H1 (cell line): ENCODE data around the gene CYLD. TPM values are rescaled to one million over a fixed set of nuclear protein-coding genes. Genes with fewer than 3 reads are reported as not detected.

Source experiments
- CTCF ChIA-PET: fragments of 300-600 bp; sonication (Branson Sonifier 250); formaldehyde crosslinking; loops from one replicate; lab custom pipeline; 2021; ENCODE audit not compliant: partially characterized antibody; lab: Charles Lee
- POLR2A ChIA-PET: fragments of 300-600 bp; sonication (Branson Sonifier 250); formaldehyde crosslinking; loops from one replicate; lab custom pipeline; 2021; ENCODE audit warnings: inconsistent platforms; ENCODE audit not compliant: partially characterized antibody; lab: Charles Lee
- DNase-seq, 2 experiments: peaks; one replicate each; pipeline versions ENCODE4 v3.0.0 to v3.0.0-alpha.2; 2010 to 2022; ENCODE audit warnings: low spot score in 2 of 2, low read depth in 1 of 2, mixed read lengths in 1 of 2
- FAIRE-seq: peaks from 2 replicates; lab custom pipeline; 2011; peaks lifted over from hg19 to GRCh38; lab: Jason Lieb, UNC
- H2AFZ ChIP-seq: 2 replicates; pipeline ENCODE4 v1.8.1; 2012; ENCODE audit warnings: low read length, inconsistent platforms
- H2AK5ac ChIP-seq: 2 replicates; pipeline ENCODE4 v1.6.1; 2013; ENCODE audit warnings: low read depth, low read length
- H2BK120ac ChIP-seq: replicated peaks from 2 replicates; pipeline ENCODE3; 2013; ENCODE audit warnings: low read depth, low read length, inconsistent platforms
- H2BK12ac ChIP-seq: 2 replicates; pipeline ENCODE4 v1.6.1; 2013; ENCODE audit warnings: low read depth, low read length
- H2BK15ac ChIP-seq: 2 replicates; pipeline ENCODE4 v1.6.1; 2013; ENCODE audit warnings: low read length
- H2BK20ac ChIP-seq: 2 replicates; pipeline ENCODE4 v1.6.1; 2013; ENCODE audit warnings: low read length
- H2BK5ac ChIP-seq: 2 replicates; pipeline ENCODE4 v1.6.1; 2013; ENCODE audit warnings: low read depth, low read length
- H3K14ac ChIP-seq: 2 replicates; pipeline ENCODE4 v1.6.1; 2013; ENCODE audit warnings: inconsistent platforms; ENCODE audit not compliant: insufficient read length
- H3K18ac ChIP-seq: 2 replicates; pipeline ENCODE4 v1.6.1; 2013; ENCODE audit warnings: low read length; ENCODE audit errors: extremely low read depth
- H3K23ac ChIP-seq: 2 replicates; pipeline ENCODE4 v1.6.1; 2013; ENCODE audit warnings: inconsistent platforms; ENCODE audit not compliant: insufficient read length
- H3K23me2 ChIP-seq: 2 replicates; pipeline ENCODE4 v1.6.1; 2013; ENCODE audit warnings: low read depth, low read length
- H3K27ac ChIP-seq: 2 replicates; pipeline ENCODE4 v1.6.1; 2011; ENCODE audit warnings: low read depth, low read length, inconsistent platforms
- H3K27me3 ChIP-seq, 4 experiments: replicated peaks in 1 of 4; 1 replicate in 1 of 4; 2 replicates in 3 of 4; pipeline versions ENCODE4 v1.6.1 to v1.8.1; 2011 to 2013; ENCODE audit warnings: low read length in 3 of 4, mild to moderate bottlenecking in 3 of 4, inconsistent platforms in 2 of 4, mixed read lengths in 2 of 4, moderate library complexity in 1 of 4; ENCODE audit not compliant: control insufficient read depth in 3 of 4, insufficient read depth in 3 of 4; ENCODE audit errors: extremely low read depth in 1 of 4
- H3K36me3 ChIP-seq, 4 experiments: 2 replicates each; pipeline versions ENCODE4 v1.6.1 to v1.8.1; 2011 to 2013; ENCODE audit warnings: mild to moderate bottlenecking in 4 of 4, low read length in 3 of 4, moderate library complexity in 2 of 4, control low read depth in 1 of 4, inconsistent platforms in 1 of 4; ENCODE audit not compliant: insufficient read depth in 4 of 4, control insufficient read depth in 2 of 4
- H3K4ac ChIP-seq: replicated peaks from 2 replicates; pipeline ENCODE3; 2013; ENCODE audit warnings: low read length, low read depth, mixed read lengths, inconsistent platforms; ENCODE audit not compliant: insufficient read length
- H3K4me1 ChIP-seq, 4 experiments: replicated peaks in 1 of 4; 1 replicate in 1 of 4; 2 replicates in 3 of 4; pipeline versions ENCODE4 v1.6.1 to v1.8.1; 2011 to 2013; ENCODE audit warnings: low read length in 3 of 4, inconsistent platforms in 2 of 4, mixed read lengths in 1 of 4; ENCODE audit not compliant: insufficient read depth in 4 of 4, control insufficient read depth in 3 of 4
- H3K4me2 ChIP-seq, 2 experiments: 2 replicates each; pipeline versions ENCODE4 v1.6.1 to v1.8.1; 2011 to 2013; ENCODE audit warnings: low read depth in 2 of 2, low read length in 2 of 2, control low read depth in 1 of 2, inconsistent platforms in 1 of 2, mild to moderate bottlenecking in 1 of 2; ENCODE audit not compliant: insufficient read depth in 1 of 2
- H3K4me3 ChIP-seq, 4 experiments: fragments of 200-600, 300-600 bp in 1 of 4; sonication (generic), shearing (Covaris generic), sonication (Bioruptor Twin) in 1 of 4; 2 replicates each; pipeline versions ENCODE4 v1.5.1 to v1.8.1; 2011 to 2016; ENCODE audit warnings: low read length in 4 of 4, low read depth in 3 of 4, control low read depth in 2 of 4, inconsistent platforms in 2 of 4, mild to moderate bottlenecking in 2 of 4, mixed read lengths in 1 of 4, moderate library complexity in 1 of 4; ENCODE audit not compliant: insufficient read depth in 2 of 4; ENCODE audit errors: extremely low read depth in 1 of 4
- H3K56ac ChIP-seq: replicated peaks from 2 replicates; pipeline ENCODE3; 2013; ENCODE audit warnings: low read depth, mild to moderate bottlenecking, mixed read lengths, low read length, inconsistent platforms; ENCODE audit not compliant: insufficient read length
- H3K79me1 ChIP-seq: 2 replicates; pipeline ENCODE4 v1.6.1; 2013; ENCODE audit warnings: low read depth, low read length, control low read depth
- H3K79me2 ChIP-seq, 2 experiments: 2 replicates each; pipeline versions ENCODE4 v1.6.1 to v1.8.1; 2012 to 2013; ENCODE audit warnings: low read length in 2 of 2, mild to moderate bottlenecking in 2 of 2, inconsistent platforms in 1 of 2; ENCODE audit not compliant: insufficient read depth in 2 of 2, control insufficient read depth in 1 of 2
- H3K9ac ChIP-seq, 4 experiments: replicated peaks in 1 of 4; 1 replicate in 1 of 4; 2 replicates in 3 of 4; pipeline versions ENCODE4 v1.6.1 to v1.8.1; 2011 to 2013; ENCODE audit warnings: low read depth in 3 of 4, low read length in 3 of 4, control low read depth in 2 of 4, mild to moderate bottlenecking in 2 of 4, moderate library complexity in 2 of 4, inconsistent platforms in 1 of 4; ENCODE audit errors: extremely low read depth in 1 of 4
- H3K9me3 ChIP-seq, 2 experiments: 2 replicates each; pipeline versions ENCODE4 v1.6.1 to v1.8.1; 2012 to 2013; ENCODE audit warnings: mild to moderate bottlenecking in 2 of 2, moderate library complexity in 2 of 2, control low read depth in 1 of 2, inconsistent platforms in 1 of 2, low read depth in 1 of 2, low read length in 1 of 2, mixed read lengths in 1 of 2; ENCODE audit not compliant: insufficient read depth in 2 of 2
- H4K20me1 ChIP-seq, 2 experiments: replicated peaks in 1 of 2; 2 replicates each; pipeline versions ENCODE3 to v1.8.1; 2011 to 2013; ENCODE audit warnings: inconsistent platforms in 2 of 2, low read length in 2 of 2, mild to moderate bottlenecking in 1 of 2; ENCODE audit not compliant: insufficient read depth in 2 of 2, control insufficient read depth in 1 of 2
- H4K5ac ChIP-seq: 2 replicates; pipeline ENCODE4 v1.6.1; 2013; ENCODE audit warnings: low read length, low read depth, mixed read lengths, inconsistent platforms; ENCODE audit not compliant: insufficient read length
- H4K8ac ChIP-seq: 2 replicates; pipeline ENCODE4 v1.8.0; 2013; ENCODE audit warnings: mild to moderate bottlenecking, moderate library complexity, low read length, inconsistent platforms; ENCODE audit not compliant: insufficient read depth; ENCODE audit errors: extremely low read depth
- H4K91ac ChIP-seq: replicated peaks from 2 replicates; pipeline ENCODE3; 2013; ENCODE audit warnings: low read length, mixed read lengths, inconsistent platforms; ENCODE audit not compliant: insufficient read length
- CBX5 ChIP-seq: fragments of 300-800, 300-1000 bp; sonication (generic); IDR thresholded peaks from 2 replicates; pipeline ENCODE4 v1.7.1; 2016; ENCODE audit warnings: antibody characterized with exemption, low read length, low read depth
- E2F6 ChIP-seq: IDR thresholded peaks from 2 replicates; pipeline ENCODE4 v1.6.1; 2012; ENCODE audit warnings: inconsistent platforms
- EZH2 ChIP-seq: fragments of 200-600 bp; sonication (generic); IDR thresholded peaks from 2 replicates; pipeline ENCODE4 v1.7.1; 2012; ENCODE audit warnings: low read depth, mild to moderate bottlenecking, moderate library complexity, low read length, inconsistent platforms; ENCODE audit not compliant: severe bottlenecking
- FOSL1 ChIP-seq: IDR thresholded peaks from 2 replicates; pipeline ENCODE4 v1.6.1; 2011; ENCODE audit warnings: mild to moderate bottlenecking, low read depth, low read length, moderate library complexity; ENCODE audit not compliant: insufficient read depth
- GABPA ChIP-seq: IDR thresholded peaks from 2 replicates; pipeline ENCODE4 v1.6.1; 2011; ENCODE audit warnings: mild to moderate bottlenecking, low read length, moderate library complexity, borderline replicate concordance; ENCODE audit not compliant: insufficient read depth
- JUN ChIP-seq: IDR thresholded peaks from 2 replicates; pipeline ENCODE4 v1.6.1; 2011; ENCODE audit warnings: low read depth, mild to moderate bottlenecking, improper control_type of control experiment, low read length
- MAX ChIP-seq: IDR thresholded peaks from 2 replicates; pipeline ENCODE4 v1.6.1; 2012; ENCODE audit warnings: inconsistent platforms
- NRF1 ChIP-seq: IDR thresholded peaks from 2 replicates; pipeline ENCODE4 v1.6.1; 2011; ENCODE audit warnings: mild to moderate bottlenecking, low read depth, low read length, improper control_type of control experiment
- RAD21 ChIP-seq, 2 experiments: IDR thresholded peaks in 1 of 2; conservative IDR thresholded peaks in 1 of 2; 2 replicates each; pipeline ENCODE4 v1.6.1; 2011; ENCODE audit warnings: low read depth in 2 of 2, low read length in 2 of 2, improper control_type of control experiment in 1 of 2, inconsistent platforms in 1 of 2, mild to moderate bottlenecking in 1 of 2, moderate library complexity in 1 of 2
- RXRA ChIP-seq: IDR thresholded peaks from 2 replicates; pipeline ENCODE4 v1.6.1; 2011; ENCODE audit warnings: low read depth, mild to moderate bottlenecking, low read length, moderate library complexity; ENCODE audit not compliant: insufficient read depth
- SP1 ChIP-seq: IDR thresholded peaks from 2 replicates; pipeline ENCODE4 v1.6.1; 2011; ENCODE audit warnings: low read depth, low read length
- SRF ChIP-seq: IDR thresholded peaks from 2 replicates; pipeline ENCODE4 v1.6.1; 2011; ENCODE audit warnings: mild to moderate bottlenecking, low read depth, low read length, moderate library complexity
- TCF12 ChIP-seq: IDR thresholded peaks from 2 replicates; pipeline ENCODE4 v1.6.1; 2011; ENCODE audit warnings: low read depth, mild to moderate bottlenecking, low read length
- WGBS, 2 experiments: shearing (Covaris generic) in 1 of 2; methylation state at CpG; one replicate each; pipeline versions ENCODE4 v1.1.6 to v1.1.7; 2013 to 2015; ENCODE audit warnings: low lambda C conversion rate in 2 of 2, mixed read lengths in 2 of 2, inconsistent platforms in 1 of 2, low coverage in 1 of 2, missing lambda C conversion rate in 1 of 2; ENCODE audit not compliant: insufficient replicate concordance in 2 of 2, insufficient coverage in 1 of 2, insufficient read length in 1 of 2; ENCODE audit errors: extremely low coverage in 1 of 2, missing lambda C conversion rate in 1 of 2; 5-methylcytosine and 5-hydroxymethylcytosine counted together
- polyA plus RNA-seq, 7 experiments: library from polyadenylated mRNA; depleted of rRNA in 3 of 7; stranded (reverse) in 5 of 7; unstranded in 2 of 7; fragments of >200 nt in 5 of 7; fragments of 200-250 nt in 2 of 7; gene quantifications; 1 replicate in 5 of 7; 2 replicates in 1 of 7; 4 replicates in 1 of 7; pipeline versions ENCODE4 v1.2.1 to v1.2.3, GENCODE V29; 2011 to 2013; ENCODE audit warnings: missing spikeins in 2 of 7, mixed read lengths in 2 of 7
- total RNA-seq: library from RNA; stranded (reverse); fragmentation: NEBNext Ultra II Directional; extraction: Animal tissue kit (Norgen Biotek cat#: 25700); gene quantifications from 2 replicates; pipeline ENCODE4 v1.2.1, GENCODE V29; 2021

The CYLD gene
- total and polyA plus RNA-seq, 2 of the 8 experiments (the other 6 are each of a cell fraction or from before 2014, with no cell fraction given) = 3.7 to 18.8 TPM

- no peak overlapping the region for H3K18ac ChIP-seq
- TF ChIP-seq GABPA (no peak), FOSL1 (no peak), JUN (no peak), SP1 (no peak), RAD21 (IDR thresholded peaks at IDR 0.05 in 1 of 2, conservative IDR thresholded peaks at IDR 0.05 in 1 of 2; ENCODE audit: low read depth in 2 of 2, low read length in 2 of 2) (no peak), RXRA (no peak), EZH2 (no peak), E2F6 (no peak), NRF1 (no peak), TCF12 (no peak), CBX5 (no peak), MAX (no peak), SRF (no peak)
- TF ChIP-seq, all 59 proteins: peak for 0
- DNase-seq (no peak), FAIRE-seq (no peak)
- CTCF ChIA-PET = interaction anchor here (0.7 kb wide), 1 partner anchor 8 kb away, joined by 3 read pairs; no protein-coding TSS in a partner anchor
- H3K9me3 ChIP-seq = no peaks in the 10 kb centered on the region
- H4K8ac ChIP-seq = no peak overlapping the region
- H3K23me2 ChIP-seq = no peaks in the 10 kb centered on the region
- no peaks in the 10 kb centered on the region for H3K79me1 ChIP-seq
- no peak overlapping the region for H2BK12ac ChIP-seq
- no peaks in the 10 kb centered on the region for H3K79me2 ChIP-seq
- no peak overlapping the region for H2AFZ ChIP-seq
- POLR2A ChIA-PET = no interaction called here
- no peak overlapping the region for H4K91ac ChIP-seq
- H3K4me2 ChIP-seq = no peak overlapping the region
- no peak overlapping the region for H2BK120ac ChIP-seq
- H3K14ac ChIP-seq = no peak overlapping the region
- no peak overlapping the region for H2BK5ac ChIP-seq
- H2BK20ac ChIP-seq = no peak overlapping the region
- H3K56ac ChIP-seq = no peak overlapping the region
- H2BK15ac ChIP-seq = no peak overlapping the region
- WGBS, 2 experiments = 92% methylated on average over 3 of the region's 3 CpGs; no CpG with 5 or more reads in 1 of the 2 experiments
- no peak overlapping the region for H3K4ac ChIP-seq
- no peak overlapping the region for H2AK5ac ChIP-seq
- H3K4me3 ChIP-seq = no peak overlapping the region
- no peak overlapping the region for H3K9ac ChIP-seq
- H3K36me3 ChIP-seq = no peaks in the 10 kb centered on the region; a peak in 1 of 8 replicates
- H3K27ac ChIP-seq = no peak overlapping the region
- H4K5ac ChIP-seq = no peak overlapping the region
- no peaks in the 10 kb centered on the region for H3K27me3 ChIP-seq
- H3K23ac ChIP-seq = no peak overlapping the region
- H3K4me1 ChIP-seq = no peaks in the 10 kb centered on the region
- H4K20me1 ChIP-seq = no peaks in the 10 kb centered on the region
Measured at GRCh38 chr16:50771366-50771765, 29.5 kb downstream of the CYLD start.
